Activated B cell treated with CpG ODN at 0.5 μM for 24 hours (primary cell): ENCODE data around the gene ZDHHC14. TPM values are rescaled to one million over a fixed set of nuclear protein-coding genes. Genes with fewer than 3 reads are reported as not detected.

ENCODE experiments used
- ATAC-seq: fragments of 200-7000 bp; cut with Tn5 transposase; one replicate; pipeline ENCODE4 v1.10.0; 2021; ENCODE audit warnings: low read depth, mild to moderate bottlenecking, moderate library complexity
- CTCF ChIA-PET: fragments of 350-600 bp; sonication (Branson Sonifier 250); formaldehyde crosslinking; loops from one replicate; lab custom pipeline; 2021; ENCODE audit warnings: antibody characterized with exemption; lab: Charles Lee
- POLR2A ChIA-PET: fragments of 350-600 bp; sonication (Branson Sonifier 250); formaldehyde crosslinking; loops from one replicate; lab custom pipeline; 2021; ENCODE audit warnings: antibody characterized with exemption; lab: Charles Lee
- DNase-seq: peaks from one replicate; pipeline ENCODE4 v3.0.0; 2022
- H3K27ac Mint-ChIP-seq: one replicate; pipeline ENCODE4 v1.8.0; 2020; ENCODE audit warnings: mixed read lengths
- H3K27me3 Mint-ChIP-seq: one replicate; pipeline ENCODE4 v1.8.0; 2021; ENCODE audit warnings: mixed read lengths
- H3K36me3 Mint-ChIP-seq: one replicate; pipeline ENCODE4 v1.8.0; 2021; ENCODE audit warnings: low read depth, mixed read lengths
- H3K4me1 Mint-ChIP-seq: one replicate; pipeline ENCODE4 v1.8.0; 2021; ENCODE audit warnings: mixed read lengths
- H3K4me3 Mint-ChIP-seq: one replicate; pipeline ENCODE4 v1.8.0; 2020; ENCODE audit warnings: mild to moderate bottlenecking, mixed read lengths
- H3K9me3 Mint-ChIP-seq: one replicate; pipeline ENCODE4 v1.8.0; 2020; ENCODE audit warnings: mixed read lengths
- CTCF ChIP-seq: fragments of 200-600 bp; IDR thresholded peaks from one replicate; pipeline ENCODE4 v1.8.0; 2022; ENCODE audit warnings: antibody characterized with exemption, mild to moderate bottlenecking
- intact Hi-C: fragments of 100-400 bp; cut with micrococcal nuclease; formaldehyde crosslinking; loops from one replicate; pipeline ENCODE4 v1.15.1; 2024
- total RNA-seq: library from RNA; stranded (reverse); gene quantifications from 2 replicates; pipeline ENCODE4 v1.2.3, GENCODE V29; 2022

Gene ZDHHC14
- total RNA-seq, 1 donor from 2014 or later: 25.3 TPM

- peaks cover 6% of the 10 kb centered on the region for H3K4me1 Mint-ChIP-seq
- H3K9me3 Mint-ChIP-seq: no peaks in the 10 kb centered on the region
- no peak for TF ChIP-seq CTCF
- no peak overlapping the region for H3K4me3 Mint-ChIP-seq
- no peak overlapping the region for H3K27ac Mint-ChIP-seq
- no peak for DNase-seq
- ATAC-seq: no peak
- intact Hi-C loops: no loop called here
- H3K36me3 Mint-ChIP-seq: peaks cover 9% of the 10 kb centered on the region
- CTCF ChIA-PET: no interaction called here
- no peaks in the 10 kb centered on the region for H3K27me3 Mint-ChIP-seq
- POLR2A ChIA-PET: no interaction called here
These were observed 261.7 kb downstream of the ZDHHC14 start for GRCh38 chr6:157642736-157643135.

GRCh38 chr6:157644043-157644810 is 263.2 kb downstream of the ZDHHC14 start:
- H3K27me3 Mint-ChIP-seq: no peaks in the 10 kb centered on the region
- no peaks in the 10 kb centered on the region for H3K9me3 Mint-ChIP-seq

GRCh38 chr6:157645201-157645795 is 264.3 kb downstream of the ZDHHC14 start:
- ATAC-seq: no peak
- Mint-ChIP-seq H3K9me3 (no peaks in the 10 kb centered on the region), H3K36me3 (peaks cover 18% of the 10 kb centered on the region), H3K4me1 (peaks cover 6% of the 10 kb centered on the region), H3K27ac (no peak overlapping the region), H3K4me3 (no peak overlapping the region), H3K27me3 (no peaks in the 10 kb centered on the region)
- POLR2A ChIA-PET: no interaction called here
- no peak for TF ChIP-seq CTCF
- CTCF ChIA-PET: interaction anchor here (1.1 kb wide), 1 partner anchor 21 kb away, joined by 3 read pairs; no protein-coding TSS in a partner anchor
- intact Hi-C loops: no loop called here
- no peak for DNase-seq

More at GRCh38 chr6:157644043-157644810, 263.2 kb downstream of the ZDHHC14 start:
- intact Hi-C loops: no loop called here
- Mint-ChIP-seq H3K4me1 (peaks cover 6% of the 10 kb centered on the region), H3K4me3 (no peak overlapping the region), H3K27ac (no peak overlapping the region), H3K36me3 (peaks cover 18% of the 10 kb centered on the region)
- no peak for TF ChIP-seq CTCF
- ATAC-seq: no peak
- POLR2A ChIA-PET: no interaction called here
- CTCF ChIA-PET: no interaction called here
- DNase-seq: no peak

GRCh38 chr6:157646012-157646411 is 265.0 kb downstream of the ZDHHC14 start:
- DNase-seq: no peak
- peaks cover 6% of the 10 kb centered on the region for H3K4me1 Mint-ChIP-seq
- H3K27ac Mint-ChIP-seq: no peak overlapping the region
- no peaks in the 10 kb centered on the region for H3K27me3 Mint-ChIP-seq
- ChIA-PET POLR2A (no interaction called here), CTCF (no interaction called here)
- no peak overlapping the region for H3K4me3 Mint-ChIP-seq
- intact Hi-C loops: no loop called here
- H3K36me3 Mint-ChIP-seq: peaks cover 18% of the 10 kb centered on the region
- no peak for TF ChIP-seq CTCF
- ATAC-seq: no peak
- no peaks in the 10 kb centered on the region for H3K9me3 Mint-ChIP-seq

GRCh38 chr6:157647261-157647915 is 266.4 kb downstream of the ZDHHC14 start:
- Mint-ChIP-seq H3K27ac (no peak overlapping the region), H3K27me3 (no peaks in the 10 kb centered on the region), H3K4me3 (no peak overlapping the region), H3K9me3 (no peaks in the 10 kb centered on the region), H3K36me3 (peaks cover 23% of the 10 kb centered on the region), H3K4me1 (peaks cover 6% of the 10 kb centered on the region)
- ATAC-seq: no peak
- ChIA-PET CTCF (interaction anchor here (1.9 kb wide), 1 partner anchor 19 kb away, joined by 7 read pairs; no protein-coding TSS in a partner anchor), POLR2A (no interaction called here)
- DNase-seq: no peak
- intact Hi-C loops: no loop called here
- no peak for TF ChIP-seq CTCF
